ENCODE data around the gene SORCS2. TPM values are rescaled to one million over a fixed set of nuclear protein-coding genes. Genes with fewer than 3 reads are reported as not detected.

Gene SORCS2
- total RNA-seq, 1 donor from 2014 or later, result 29.5 TPM

DNA sequence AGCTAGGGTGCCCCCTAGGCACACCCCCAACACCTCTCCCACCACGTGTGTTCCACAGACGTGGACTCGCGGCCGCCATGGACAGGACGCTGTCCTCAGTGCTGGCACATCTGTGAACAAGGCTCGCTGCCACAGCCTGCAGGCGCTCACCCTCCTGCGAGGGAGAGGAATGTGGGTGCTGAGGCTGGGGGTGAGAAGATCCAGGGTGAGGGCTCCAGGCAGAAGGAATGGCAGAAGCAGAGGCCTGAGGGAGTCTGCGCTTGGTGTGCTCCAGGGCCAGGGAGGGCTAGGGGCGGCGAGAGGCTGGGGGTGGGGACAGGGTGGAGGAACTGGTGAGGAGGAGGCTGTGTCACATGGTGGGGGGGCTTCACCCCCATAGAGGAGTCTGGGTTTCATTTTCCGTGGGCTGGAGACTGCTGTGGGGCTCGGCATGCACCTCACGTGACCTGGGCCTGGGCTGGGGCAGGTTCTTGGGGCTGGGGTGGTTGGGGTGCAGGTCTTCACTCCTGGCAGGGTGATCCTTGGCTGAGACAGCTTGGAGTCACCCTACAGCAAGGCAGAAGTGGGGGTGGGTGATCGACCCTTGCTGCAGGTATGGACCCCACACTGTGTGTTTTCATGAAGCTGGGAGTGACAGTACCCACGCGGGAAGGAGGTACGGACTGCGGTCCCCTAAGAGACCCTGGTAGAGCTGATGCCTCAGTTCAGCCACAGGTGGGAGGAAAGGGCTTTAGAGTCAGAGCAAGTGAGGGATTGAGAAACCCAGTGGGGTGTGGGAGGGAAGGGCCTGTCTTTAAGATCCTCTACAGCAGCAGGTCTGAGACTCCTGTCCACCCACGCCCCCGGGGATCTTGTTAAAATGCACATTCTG lies 138.7 kb downstream of the SORCS2 start:
- Mint-ChIP-seq H3K36me3 (ENCODE audit: unreplicated experiment) (no peaks in the 10 kb centered on the region), H3K4me3 (ENCODE audit: unreplicated experiment) (no peak overlapping the region), H3K27me3 (ENCODE audit: unreplicated experiment) (peaks cover 9% of the 10 kb centered on the region), H3K27ac (ENCODE audit: unreplicated experiment) (no peak overlapping the region), H3K9me3 (ENCODE audit: unreplicated experiment) (no peaks in the 10 kb centered on the region), H3K4me1 (ENCODE audit: low read depth, unreplicated experiment) (peaks cover 11% of the 10 kb centered on the region)
- no peak for TF ChIP-seq CTCF (IDR thresholded peaks at IDR 0.05; ENCODE audit: partially characterized antibody, unreplicated experiment)
- no peak for DNase-seq

- no peak for TF ChIP-seq CTCF (IDR thresholded peaks at IDR 0.05; ENCODE audit: partially characterized antibody, unreplicated experiment)
- H3K9me3 Mint-ChIP-seq (ENCODE audit: unreplicated experiment), result no peaks in the 10 kb centered on the region
Measured at GRCh38 chr4:7331682-7332000, 139.3 kb downstream of the SORCS2 start.

DNA sequence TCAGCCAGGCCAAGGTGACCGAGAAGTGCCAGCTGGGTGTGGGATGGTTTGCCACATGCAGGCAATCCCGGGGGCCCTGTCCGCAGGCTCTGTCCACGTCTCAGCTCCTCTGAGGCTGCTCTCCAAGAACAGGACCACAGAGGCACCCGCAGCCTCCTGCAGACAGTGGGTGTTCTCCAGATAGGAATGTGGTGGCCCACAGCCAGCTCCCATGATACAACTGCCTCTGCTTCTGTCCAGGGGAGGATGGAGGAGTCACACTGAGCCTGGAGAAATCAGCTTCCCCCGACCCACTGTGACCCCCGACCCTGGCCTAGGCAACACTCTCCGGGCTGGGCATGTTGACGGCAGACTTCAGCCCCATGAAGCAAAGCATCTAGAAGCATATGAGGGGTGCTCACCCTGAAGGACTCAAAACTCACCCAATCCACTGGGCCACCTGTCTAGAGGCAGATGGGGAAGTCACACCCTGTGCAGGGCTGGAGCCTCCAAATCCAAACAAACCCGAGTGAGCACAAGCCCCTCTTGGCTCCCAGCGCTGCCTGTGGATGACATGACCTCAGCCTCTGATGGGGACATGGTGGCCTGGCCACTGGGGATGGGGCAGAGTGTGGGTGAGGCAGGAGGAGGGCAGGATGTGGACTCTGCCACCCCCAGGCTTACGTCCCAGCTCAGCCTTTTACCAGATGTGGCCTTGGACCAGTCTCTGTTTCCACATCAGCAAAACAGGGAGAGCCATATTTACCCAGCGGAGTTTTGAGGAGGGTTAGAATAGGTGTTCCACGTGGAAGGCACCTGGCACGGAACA lies 140.1 kb downstream of the SORCS2 start:
- H3K4me1 Mint-ChIP-seq (ENCODE audit: low read depth, unreplicated experiment), result peaks cover 8% of the 10 kb centered on the region
- no peaks in the 10 kb centered on the region for H3K36me3 Mint-ChIP-seq (ENCODE audit: unreplicated experiment)
- peaks cover 9% of the 10 kb centered on the region for H3K27me3 Mint-ChIP-seq (ENCODE audit: unreplicated experiment)
- H3K27ac Mint-ChIP-seq (ENCODE audit: unreplicated experiment), result no peak overlapping the region
- DNase-seq, result no peak
- no peak overlapping the region for H3K4me3 Mint-ChIP-seq (ENCODE audit: unreplicated experiment)
- peaks cover 5% of the 10 kb centered on the region for H3K9me3 Mint-ChIP-seq (ENCODE audit: unreplicated experiment)
- no peak for TF ChIP-seq CTCF (IDR thresholded peaks at IDR 0.05; ENCODE audit: partially characterized antibody, unreplicated experiment)

More at GRCh38 chr4:7331682-7332000, 139.3 kb downstream of the SORCS2 start:
- no peak for DNase-seq
- Mint-ChIP-seq H3K27me3 (ENCODE audit: unreplicated experiment) (peaks cover 9% of the 10 kb centered on the region), H3K27ac (ENCODE audit: unreplicated experiment) (no peak overlapping the region), H3K4me1 (ENCODE audit: low read depth, unreplicated experiment) (peaks cover 11% of the 10 kb centered on the region), H3K36me3 (ENCODE audit: unreplicated experiment) (no peaks in the 10 kb centered on the region), H3K4me3 (ENCODE audit: unreplicated experiment) (no peak overlapping the region)

DNA sequence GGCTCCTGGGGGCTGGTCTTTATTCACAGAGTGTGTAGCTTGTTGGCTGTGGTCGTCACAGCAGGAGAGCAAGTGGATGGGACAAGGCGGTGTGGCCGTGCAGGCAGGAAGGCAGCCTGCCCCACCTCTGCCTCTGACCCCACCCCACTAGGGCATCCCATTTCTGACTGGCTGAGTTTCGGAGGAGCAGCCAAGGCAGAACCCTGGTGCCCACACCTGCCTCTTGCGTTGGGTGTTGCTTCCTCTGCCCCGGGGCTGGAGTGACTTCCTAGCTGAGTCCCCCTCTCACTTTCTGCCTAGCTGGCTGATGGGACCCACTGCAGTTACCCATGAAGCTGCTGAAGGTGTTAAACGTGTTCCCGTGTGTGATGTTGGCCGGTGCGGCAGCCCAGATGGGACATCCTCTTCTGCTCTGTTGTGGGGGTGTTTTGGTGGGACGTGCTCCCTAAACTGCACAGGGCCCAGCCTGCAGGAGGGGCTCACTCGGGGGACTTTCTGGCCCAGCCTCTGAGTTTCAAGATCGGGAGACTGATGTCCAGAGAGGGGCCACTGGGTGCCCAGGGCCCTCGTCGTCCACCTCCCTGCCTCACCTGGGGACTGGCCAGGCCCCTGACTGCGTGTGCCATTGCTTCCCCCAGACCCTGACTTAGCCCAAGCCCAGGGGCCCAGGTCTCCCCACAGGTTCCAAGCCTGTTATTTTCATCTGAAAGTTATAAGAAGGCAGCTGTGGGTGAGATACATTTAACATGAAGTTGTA lies 140.9 kb downstream of the SORCS2 start:
- Mint-ChIP-seq H3K4me3 (ENCODE audit: unreplicated experiment) (no peak overlapping the region), H3K9me3 (ENCODE audit: unreplicated experiment) (peaks cover 8% of the 10 kb centered on the region), H3K36me3 (ENCODE audit: unreplicated experiment) (peaks cover 5% of the 10 kb centered on the region), H3K27ac (ENCODE audit: unreplicated experiment) (no peak overlapping the region), H3K4me1 (ENCODE audit: low read depth, unreplicated experiment) (peaks cover 6% of the 10 kb centered on the region), H3K27me3 (ENCODE audit: unreplicated experiment) (peaks cover 12% of the 10 kb centered on the region)
- TF ChIP-seq CTCF (IDR thresholded peaks at IDR 0.05; ENCODE audit: partially characterized antibody, unreplicated experiment), result no peak
- no peak for DNase-seq
